ENCODE results near the gene LRMDA. TPM values are rescaled to one million over a fixed set of nuclear protein-coding genes. Genes with fewer than 3 reads are reported as not detected.

The LRMDA gene
- total RNA-seq, 1 experiment from 2014 or later = 1.2 TPM

GRCh38 chr10:75569506-75569905, 138.1 kb downstream of the LRMDA start:
- Histone ChIP-seq H3K9me2 (replicated peaks; ENCODE audit: low read length) (no peaks in the 10 kb centered on the region), H3K27ac (ENCODE audit: low read length) (no peak overlapping the region), H4K20me1 (ENCODE audit: low read length) (no peaks in the 10 kb centered on the region), H3K9me3 (ENCODE audit: low read length) (peaks cover 25% of the 10 kb centered on the region), H3K9ac (ENCODE audit: low read length) (no peak overlapping the region), H3K4me3 (ENCODE audit: low read length) (no peak overlapping the region), H3K4me1 (ENCODE audit: insufficient read depth, low read length) (no peaks in the 10 kb centered on the region), H3K27me3 (ENCODE audit: low read length) (no peaks in the 10 kb centered on the region), H2AFZ (ENCODE audit: low read length) (no peak overlapping the region), H3K4me2 (ENCODE audit: low read length) (no peak overlapping the region), H3F3A (ENCODE audit: low read length, unreplicated experiment) (no peaks in the 10 kb centered on the region), H3K79me2 (ENCODE audit: low read length) (no peaks in the 10 kb centered on the region), H3K36me3 (ENCODE audit: low read depth, low read length) (peaks cover 8% of the 10 kb centered on the region; the same call in 1 of the 2 replicates)
- ATAC-seq (peak; percentile 65), DNase-seq (peak; percentile 37)
- ChIA-PET POLR2A (ENCODE audit: unreplicated experiment) (interaction anchor here (0.6 to 0.7 kb wide), 4 partner anchors 11 to 1537 kb away, joined by 3 to 5 read pairs (median 4); no protein-coding TSS in a partner anchor), CTCF (interaction anchor here (0.6 kb wide), 1 partner anchor 1488 kb away, joined by 4 read pairs; no protein-coding TSS in a partner anchor)
- intact Hi-C loops (cut with micrococcal nuclease) = no loop called here
- no TSS peak for BruUV-seq (replicated peaks)
- no peak for TF ChIP-seq EZH2phosphoT487 (IDR thresholded peaks at IDR 0.05; ENCODE audit: borderline replicate concordance, low read length)
- no peak for TF ChIP-seq EZH2 (IDR thresholded peaks at IDR 0.05; ENCODE audit: low read length, unreplicated experiment)
- no peak for TF ChIP-seq CTCF (conservative IDR thresholded peaks at IDR 0.05; ENCODE audit: low read depth, low read length)

- Histone ChIP-seq H3K4me1 (ENCODE audit: insufficient read depth, low read length) (no peaks in the 10 kb centered on the region), H4K20me1 (ENCODE audit: low read length) (no peaks in the 10 kb centered on the region), H3K9me2 (replicated peaks; ENCODE audit: low read length) (no peaks in the 10 kb centered on the region), H2AFZ (ENCODE audit: low read length) (no peak overlapping the region), H3K9ac (ENCODE audit: low read length) (no peak overlapping the region), H3K27ac (ENCODE audit: low read length) (no peak overlapping the region), H3K9me3 (ENCODE audit: low read length) (peaks cover 25% of the 10 kb centered on the region), H3K79me2 (ENCODE audit: low read length) (no peaks in the 10 kb centered on the region), H3F3A (ENCODE audit: low read length, unreplicated experiment) (no peaks in the 10 kb centered on the region), H3K4me3 (ENCODE audit: low read length) (no peak overlapping the region), H3K36me3 (ENCODE audit: low read depth, low read length) (peaks cover 8% of the 10 kb centered on the region; the same call in 1 of the 2 replicates), H3K27me3 (ENCODE audit: low read length) (no peaks in the 10 kb centered on the region), H3K4me2 (ENCODE audit: low read length) (no peak overlapping the region)
- intact Hi-C loops (cut with micrococcal nuclease) = no loop called here
- no peak for TF ChIP-seq EZH2phosphoT487 (IDR thresholded peaks at IDR 0.05; ENCODE audit: borderline replicate concordance, low read length)
- TF ChIP-seq EZH2 (IDR thresholded peaks at IDR 0.05; ENCODE audit: low read length, unreplicated experiment) = no peak
- no peak for TF ChIP-seq CTCF (conservative IDR thresholded peaks at IDR 0.05; ENCODE audit: low read depth, low read length)
- BruUV-seq (replicated peaks) = no TSS peak
- DNase-seq (no peak), ATAC-seq (no peak)
- ChIA-PET CTCF (no interaction called here), POLR2A (ENCODE audit: unreplicated experiment) (no interaction called here)
These were observed 141.1 kb downstream of the LRMDA start for GRCh38 chr10:75572478-75572877.

GRCh38 chr10:75575940-75576339, 144.5 kb downstream of the LRMDA start:
- Histone ChIP-seq H3K9ac (ENCODE audit: low read length) (no peak overlapping the region), H3K4me3 (ENCODE audit: low read length) (no peak overlapping the region), H3K9me3 (ENCODE audit: low read length) (peaks cover 24% of the 10 kb centered on the region), H3K4me1 (ENCODE audit: insufficient read depth, low read length) (no peaks in the 10 kb centered on the region), H3K27ac (ENCODE audit: low read length) (no peak overlapping the region), H3F3A (ENCODE audit: low read length, unreplicated experiment) (no peaks in the 10 kb centered on the region), H3K9me2 (replicated peaks; ENCODE audit: low read length) (no peaks in the 10 kb centered on the region), H3K36me3 (ENCODE audit: low read depth, low read length) (peaks cover 8% of the 10 kb centered on the region; the same call in 1 of the 2 replicates), H4K20me1 (ENCODE audit: low read length) (no peaks in the 10 kb centered on the region), H3K4me2 (ENCODE audit: low read length) (no peak overlapping the region), H3K79me2 (ENCODE audit: low read length) (no peaks in the 10 kb centered on the region), H2AFZ (ENCODE audit: low read length) (no peak overlapping the region), H3K27me3 (ENCODE audit: low read length) (no peaks in the 10 kb centered on the region)
- CTCF ChIA-PET = interaction anchor here (0.6 kb wide), 1 partner anchor 159 kb away, joined by 3 read pairs; no protein-coding TSS in a partner anchor
- no peak for TF ChIP-seq EZH2 (IDR thresholded peaks at IDR 0.05; ENCODE audit: low read length, unreplicated experiment)
- no peak for TF ChIP-seq CTCF (conservative IDR thresholded peaks at IDR 0.05; ENCODE audit: low read depth, low read length)
- TF ChIP-seq EZH2phosphoT487 (IDR thresholded peaks at IDR 0.05; ENCODE audit: borderline replicate concordance, low read length) = no peak
- DNase-seq = no peak
- ATAC-seq = no peak
- POLR2A ChIA-PET (ENCODE audit: unreplicated experiment) = no interaction called here
- intact Hi-C loops (cut with micrococcal nuclease) = no loop called here
- BruUV-seq (replicated peaks) = no TSS peak
